ENCODE results near the gene ACTA1. TPM values are rescaled to one million over a fixed set of nuclear protein-coding genes. Genes with fewer than 3 reads are reported as not detected.

The ACTA1 gene
- total and polyA plus RNA-seq, 4 donors, result 0.06 to 0.33 (median 0.08) TPM; not detected in 1

DNA sequence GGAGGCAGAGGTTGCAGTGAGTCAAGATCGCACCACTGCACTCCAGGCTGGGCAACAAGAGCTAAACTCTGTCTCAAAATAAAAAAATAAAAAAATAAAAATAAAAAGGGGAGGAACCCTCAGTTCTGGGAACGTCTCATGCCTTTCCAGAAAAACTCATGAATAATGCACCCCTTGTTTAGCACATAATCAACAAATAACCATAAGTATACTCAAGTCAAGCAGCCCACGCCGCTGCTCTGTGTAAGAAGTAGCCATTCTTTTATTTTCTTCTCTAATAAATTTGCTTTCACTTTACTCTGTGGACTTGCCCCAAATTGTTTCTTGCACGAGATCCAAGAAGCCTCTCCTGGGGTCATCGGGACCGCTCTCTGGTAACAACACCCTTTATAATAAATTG is 14.5 kb upstream of the ACTA1 start:
- peaks cover 2 to 29% (median 17%) of the 10 kb centered on the region in 4 donors for H3K36me3 ChIP-seq (ENCODE audit: control insufficient read depth in 4 of 4, insufficient read depth in 3 of 4, low read depth in 1 of 4, low read length in 3 of 4)
- TF ChIP-seq, protein P1, sequence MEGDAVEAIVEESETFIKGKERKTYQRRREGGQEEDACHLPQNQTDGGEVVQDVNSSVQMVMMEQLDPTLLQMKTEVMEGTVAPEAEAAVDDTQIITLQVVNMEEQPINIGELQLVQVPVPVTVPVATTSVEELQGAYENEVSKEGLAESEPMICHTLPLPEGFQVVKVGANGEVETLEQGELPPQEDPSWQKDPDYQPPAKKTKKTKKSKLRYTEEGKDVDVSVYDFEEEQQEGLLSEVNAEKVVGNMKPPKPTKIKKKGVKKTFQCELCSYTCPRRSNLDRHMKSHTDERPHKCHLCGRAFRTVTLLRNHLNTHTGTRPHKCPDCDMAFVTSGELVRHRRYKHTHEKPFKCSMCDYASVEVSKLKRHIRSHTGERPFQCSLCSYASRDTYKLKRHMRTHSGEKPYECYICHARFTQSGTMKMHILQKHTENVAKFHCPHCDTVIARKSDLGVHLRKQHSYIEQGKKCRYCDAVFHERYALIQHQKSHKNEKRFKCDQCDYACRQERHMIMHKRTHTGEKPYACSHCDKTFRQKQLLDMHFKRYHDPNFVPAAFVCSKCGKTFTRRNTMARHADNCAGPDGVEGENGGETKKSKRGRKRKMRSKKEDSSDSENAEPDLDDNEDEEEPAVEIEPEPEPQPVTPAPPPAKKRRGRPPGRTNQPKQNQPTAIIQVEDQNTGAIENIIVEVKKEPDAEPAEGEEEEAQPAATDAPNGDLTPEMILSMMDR (IDR thresholded peaks at IDR 0.05; ENCODE audit: low read depth, low read length, missing input control), result no peak
- TF ChIP-seq HNF4A (conservative IDR thresholded peaks at IDR 0.05) (no peak), FOXA2 (IDR thresholded peaks at IDR 0.05) (no peak), RXRA (IDR thresholded peaks at IDR 0.05) (no peak), SP1 (IDR thresholded peaks at IDR 0.05) (no peak), RAD21 (IDR thresholded peaks at IDR 0.05) (no peak), ZBTB33 (IDR thresholded peaks at IDR 0.05) (no peak), MAX (IDR thresholded peaks at IDR 0.05) (no peak), EGR1 (IDR thresholded peaks at IDR 0.05; ENCODE audit: low read depth in 2 of 2) (no peak), HNF4G (IDR thresholded peaks at IDR 0.05) (no peak), FOXA1 (IDR thresholded peaks at IDR 0.05) (no peak), JUND (IDR thresholded peaks at IDR 0.05) (no peak), YY1 (IDR thresholded peaks at IDR 0.05) (no peak), NR2F2 (IDR thresholded peaks at IDR 0.05) (no peak), ATF3 (IDR thresholded peaks at IDR 0.05) (no peak), GABPA (IDR thresholded peaks at IDR 0.05 in 1 of 2, conservative IDR thresholded peaks at IDR 0.05 in 1 of 2) (no peak), TAF1 (conservative IDR thresholded peaks at IDR 0.05) (no peak)
- TF ChIP-seq, protein P2, sequence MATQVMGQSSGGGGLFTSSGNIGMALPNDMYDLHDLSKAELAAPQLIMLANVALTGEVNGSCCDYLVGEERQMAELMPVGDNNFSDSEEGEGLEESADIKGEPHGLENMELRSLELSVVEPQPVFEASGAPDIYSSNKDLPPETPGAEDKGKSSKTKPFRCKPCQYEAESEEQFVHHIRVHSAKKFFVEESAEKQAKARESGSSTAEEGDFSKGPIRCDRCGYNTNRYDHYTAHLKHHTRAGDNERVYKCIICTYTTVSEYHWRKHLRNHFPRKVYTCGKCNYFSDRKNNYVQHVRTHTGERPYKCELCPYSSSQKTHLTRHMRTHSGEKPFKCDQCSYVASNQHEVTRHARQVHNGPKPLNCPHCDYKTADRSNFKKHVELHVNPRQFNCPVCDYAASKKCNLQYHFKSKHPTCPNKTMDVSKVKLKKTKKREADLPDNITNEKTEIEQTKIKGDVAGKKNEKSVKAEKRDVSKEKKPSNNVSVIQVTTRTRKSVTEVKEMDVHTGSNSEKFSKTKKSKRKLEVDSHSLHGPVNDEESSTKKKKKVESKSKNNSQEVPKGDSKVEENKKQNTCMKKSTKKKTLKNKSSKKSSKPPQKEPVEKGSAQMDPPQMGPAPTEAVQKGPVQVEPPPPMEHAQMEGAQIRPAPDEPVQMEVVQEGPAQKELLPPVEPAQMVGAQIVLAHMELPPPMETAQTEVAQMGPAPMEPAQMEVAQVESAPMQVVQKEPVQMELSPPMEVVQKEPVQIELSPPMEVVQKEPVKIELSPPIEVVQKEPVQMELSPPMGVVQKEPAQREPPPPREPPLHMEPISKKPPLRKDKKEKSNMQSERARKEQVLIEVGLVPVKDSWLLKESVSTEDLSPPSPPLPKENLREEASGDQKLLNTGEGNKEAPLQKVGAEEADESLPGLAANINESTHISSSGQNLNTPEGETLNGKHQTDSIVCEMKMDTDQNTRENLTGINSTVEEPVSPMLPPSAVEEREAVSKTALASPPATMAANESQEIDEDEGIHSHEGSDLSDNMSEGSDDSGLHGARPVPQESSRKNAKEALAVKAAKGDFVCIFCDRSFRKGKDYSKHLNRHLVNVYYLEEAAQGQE (IDR thresholded peaks at IDR 0.05), result no peak
- no peak for DNase-seq (ENCODE audit: low spot score)

More for the DNA sequence above, 14.5 kb upstream of the ACTA1 start:
- whole genome bisulfite sequencing, result 96% methylated on average over 7 of the region's 7 CpGs
- H3K4me1 ChIP-seq (ENCODE audit: control insufficient read depth in 4 of 4, insufficient read depth in 4 of 4, low read length in 3 of 4), result no peaks in the 10 kb centered on the region
- H3K9me3 ChIP-seq (ENCODE audit: control insufficient read depth in 4 of 4, low read length in 3 of 4), result no peaks in the 10 kb centered on the region
- H3K4me3 ChIP-seq (ENCODE audit: low read depth in 1 of 3, low read length in 3 of 3), result no peak overlapping the region
- no peak overlapping the region for H3K9ac ChIP-seq (ENCODE audit: low read depth in 1 of 2, low read length in 2 of 2)
- H3K27ac ChIP-seq (ENCODE audit: low read depth in 1 of 2, low read length in 2 of 2), result no peak overlapping the region
- no peaks in the 10 kb centered on the region for H3K27me3 ChIP-seq (ENCODE audit: control insufficient read depth in 4 of 4, insufficient read depth in 4 of 4, low read length in 3 of 4)
